Suprapubic skin (tissue), 4 donors: ENCODE measurements around the gene FGD5.

Source experiments
- CTCF ChIP-seq, 2 donors: fragments of 200-600 bp in 1 of 2; fragments of 450-650 bp in 1 of 2; sonication (generic) in 1 of 2; IDR thresholded peaks; one replicate each; pipeline ENCODE4 v1.5.1; 2016 to 2019; ENCODE audit warnings: antibody characterized with exemption in 2 of 2, mild to moderate bottlenecking in 1 of 2, moderate library complexity in 1 of 2
- POLR2A ChIP-seq, 2 donors: fragments of 450-650 bp; IDR thresholded peaks; one replicate each; pipeline ENCODE4 v1.6.1; 2017; ENCODE audit warnings: antibody characterized with exemption in 2 of 2, mild to moderate bottlenecking in 2 of 2, moderate library complexity in 2 of 2
- POLR2AphosphoS5 ChIP-seq, 3 donors: sonication (generic); formaldehyde crosslinking; IDR thresholded peaks; one replicate each; pipeline ENCODE4 v1.6.1; 2017; ENCODE audit warnings: antibody characterized with exemption in 3 of 3

DNA sequence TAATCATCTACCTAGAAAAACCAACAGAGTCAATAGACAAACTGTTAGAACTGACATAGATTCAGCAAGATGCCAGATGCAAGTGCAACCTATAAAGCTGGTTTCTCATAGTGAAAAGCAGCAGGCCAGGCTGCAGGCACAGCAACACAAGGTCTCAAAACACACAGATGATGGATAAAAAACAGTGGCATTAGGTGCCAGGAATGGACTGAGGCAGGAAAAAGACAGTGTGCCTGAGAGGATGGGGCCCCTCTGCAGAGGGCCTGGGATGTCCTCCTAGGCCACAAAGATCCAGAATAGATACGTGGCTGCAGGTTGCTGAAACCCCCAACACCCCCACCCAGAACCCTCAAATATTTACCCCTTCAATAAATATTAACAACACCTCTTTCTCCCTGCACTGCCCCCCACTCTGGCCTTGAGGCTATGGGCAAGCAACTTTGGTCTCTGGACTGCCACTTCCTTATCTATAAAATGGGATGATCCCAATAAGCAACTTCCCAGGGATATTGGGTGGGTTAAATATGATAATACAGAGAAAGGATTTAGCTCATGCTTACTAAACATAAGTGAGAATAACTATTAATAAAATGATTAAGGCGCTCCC, 35.2 kb upstream of the FGD5 start:
- TF ChIP-seq CTCF (IDR thresholded peaks at IDR 0.05) (no peak), POLR2AphosphoS5 (IDR thresholded peaks at IDR 0.05) (no peak), POLR2A (IDR thresholded peaks at IDR 0.05) (no peak)
